Testis (tissue), 3 donors: ENCODE results near the gene NOS1AP. TPM values are rescaled to one million over a fixed set of nuclear protein-coding genes. Genes with fewer than 3 reads are reported as not detected.

Experiments
- DNase-seq: peaks from one replicate; pipeline ENCODE4 v3.0.0-alpha.2; 2019
- H3K27ac ChIP-seq, 2 donors: fragments of 200-600 bp; sonication (generic); one replicate each; pipeline ENCODE4 v1.5.1; 2019
- H3K27me3 ChIP-seq: fragments of 200-600 bp; sonication (generic); one replicate; pipeline ENCODE4 v1.5.1; 2019
- H3K36me3 ChIP-seq: fragments of 200-600 bp; sonication (generic); one replicate; pipeline ENCODE4 v1.5.1; 2017; ENCODE audit warnings: low read depth; ENCODE audit errors: missing control alignments
- H3K4me1 ChIP-seq: fragments of 200-600 bp; sonication (generic); one replicate; pipeline ENCODE4 v1.5.1; 2019
- H3K4me3 ChIP-seq, 2 donors: fragments of 200-600 bp; sonication (generic); one replicate each; pipeline ENCODE4 v1.5.1; 2017 to 2019
- H3K9me3 ChIP-seq: fragments of 200-600 bp; sonication (generic); one replicate; pipeline ENCODE4 v1.5.1; 2017
- POLR2A ChIP-seq: fragments of 450-650 bp; IDR thresholded peaks from one replicate; pipeline ENCODE4 v1.6.1; 2017; ENCODE audit warnings: antibody characterized with exemption, mild to moderate bottlenecking, moderate library complexity
- WGBS, 2 donors: methylation state at CpG; one replicate each; pipeline ENCODE4 v1.1.5; 2018; 5-methylcytosine and 5-hydroxymethylcytosine counted together
- intact Hi-C: fragments of 100-400 bp; cut with DNase I; formaldehyde crosslinking; loops from one replicate; pipeline ENCODE4 v1.15.1; 2023; ENCODE audit warnings: low total_unique reads
- polyA plus RNA-seq: library from polyadenylated mRNA; stranded (reverse); fragments of 350-450 nt; fragmentation: Illumina TruSeq; extraction: RNeasy Lipid Tissue Mini Kit (QIAGEN cat#74804); gene quantifications from one replicate; pipeline ENCODE4 v1.2.3, GENCODE V29; 2014; ENCODE audit warnings: low read depth, low replicate concordance; ENCODE audit not compliant: insufficient read depth
- total RNA-seq, 2 donors: library from RNA; depleted of rRNA; stranded (reverse); fragments of >200 nt; gene quantifications; one replicate each; pipeline ENCODE4 v1.2.3, GENCODE V29; 2016
- TF ChIP-seq, protein P1 (sequence below), 3 experiments: fragments of 450-650 bp in 2 of 3; fragments of 200-600 bp in 1 of 3; sonication (generic) in 1 of 3; IDR thresholded peaks; one replicate each; pipeline ENCODE4 v1.5.1; 2016 to 2019; ENCODE audit warnings: antibody characterized with exemption in 3 of 3, mild to moderate bottlenecking in 2 of 3, moderate library complexity in 1 of 3

Gene NOS1AP
- total and polyA plus RNA-seq, 3 donors from 2014 or later = 2.1 to 5.1 (median 4.1) TPM

DNA sequence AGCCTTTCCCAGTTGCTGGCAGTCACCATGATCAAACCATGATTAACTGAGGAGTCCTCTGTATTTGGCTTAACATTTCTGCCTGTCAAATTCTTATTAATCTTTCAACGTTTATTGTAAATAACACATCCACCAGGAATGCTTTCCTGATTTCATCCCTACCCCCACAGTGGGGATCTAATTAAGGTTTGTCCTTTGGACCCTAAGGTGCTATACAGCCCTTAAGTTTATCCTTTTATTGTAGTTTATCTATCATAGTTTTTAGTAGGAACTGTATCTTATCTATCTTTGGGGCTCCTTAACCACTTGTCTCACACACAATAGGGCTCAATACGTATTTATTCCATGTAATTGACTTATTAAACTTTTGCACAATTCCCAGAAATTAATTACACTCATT, 246.2 kb downstream of the NOS1AP start:
- intact Hi-C loops = no loop called here

DNA sequence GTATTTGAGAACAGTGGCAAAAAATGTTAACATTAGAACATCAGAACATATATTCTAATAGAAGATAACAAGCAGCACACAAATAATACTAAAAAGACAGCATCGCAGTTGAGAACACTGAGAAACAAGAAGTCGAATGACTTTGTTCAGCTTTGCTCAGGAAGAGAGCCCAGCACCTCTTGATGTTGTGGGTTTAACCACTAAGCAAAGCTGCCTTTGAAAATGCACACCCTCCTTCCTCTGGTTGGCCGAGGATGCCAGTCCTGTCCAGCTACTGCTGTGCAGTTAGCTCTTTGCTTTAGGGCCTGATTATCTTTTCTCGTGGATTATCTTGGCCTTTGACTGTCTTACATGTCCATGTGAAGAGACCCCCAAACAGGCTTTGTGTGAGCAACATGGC, 246.7 kb downstream of the NOS1AP start:
- Histone ChIP-seq H3K4me1 (peaks cover 9% of the 10 kb centered on the region), H3K36me3 (no peaks in the 10 kb centered on the region), H3K27me3 (no peaks in the 10 kb centered on the region), H3K9me3 (no peaks in the 10 kb centered on the region), H3K27ac (no peak overlapping the region), H3K4me3 (no peak overlapping the region)
- WGBS, 2 donors = 83 to 93% methylated on average over 4 of the region's 4 CpGs
- no peak for DNase-seq
- intact Hi-C loops = no loop called here
- TF ChIP-seq, protein P1, sequence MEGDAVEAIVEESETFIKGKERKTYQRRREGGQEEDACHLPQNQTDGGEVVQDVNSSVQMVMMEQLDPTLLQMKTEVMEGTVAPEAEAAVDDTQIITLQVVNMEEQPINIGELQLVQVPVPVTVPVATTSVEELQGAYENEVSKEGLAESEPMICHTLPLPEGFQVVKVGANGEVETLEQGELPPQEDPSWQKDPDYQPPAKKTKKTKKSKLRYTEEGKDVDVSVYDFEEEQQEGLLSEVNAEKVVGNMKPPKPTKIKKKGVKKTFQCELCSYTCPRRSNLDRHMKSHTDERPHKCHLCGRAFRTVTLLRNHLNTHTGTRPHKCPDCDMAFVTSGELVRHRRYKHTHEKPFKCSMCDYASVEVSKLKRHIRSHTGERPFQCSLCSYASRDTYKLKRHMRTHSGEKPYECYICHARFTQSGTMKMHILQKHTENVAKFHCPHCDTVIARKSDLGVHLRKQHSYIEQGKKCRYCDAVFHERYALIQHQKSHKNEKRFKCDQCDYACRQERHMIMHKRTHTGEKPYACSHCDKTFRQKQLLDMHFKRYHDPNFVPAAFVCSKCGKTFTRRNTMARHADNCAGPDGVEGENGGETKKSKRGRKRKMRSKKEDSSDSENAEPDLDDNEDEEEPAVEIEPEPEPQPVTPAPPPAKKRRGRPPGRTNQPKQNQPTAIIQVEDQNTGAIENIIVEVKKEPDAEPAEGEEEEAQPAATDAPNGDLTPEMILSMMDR (IDR thresholded peaks at IDR 0.05) = no peak
- no peak for TF ChIP-seq POLR2A

More for the DNA sequence above, 246.2 kb downstream of the NOS1AP start:
- DNase-seq = no peak
- no peaks in the 10 kb centered on the region for H3K9me3 ChIP-seq
- H3K4me1 ChIP-seq = peaks cover 9% of the 10 kb centered on the region
- WGBS, 2 donors = 83 to 86% methylated on average over 2 of the region's 2 CpGs
- no peak overlapping the region for H3K27ac ChIP-seq
- H3K36me3 ChIP-seq = no peaks in the 10 kb centered on the region
- no peak for TF ChIP-seq POLR2A
- TF ChIP-seq, protein P1 (IDR thresholded peaks at IDR 0.05) = no peak
- H3K4me3 ChIP-seq = no peak overlapping the region
- no peaks in the 10 kb centered on the region for H3K27me3 ChIP-seq

DNA sequence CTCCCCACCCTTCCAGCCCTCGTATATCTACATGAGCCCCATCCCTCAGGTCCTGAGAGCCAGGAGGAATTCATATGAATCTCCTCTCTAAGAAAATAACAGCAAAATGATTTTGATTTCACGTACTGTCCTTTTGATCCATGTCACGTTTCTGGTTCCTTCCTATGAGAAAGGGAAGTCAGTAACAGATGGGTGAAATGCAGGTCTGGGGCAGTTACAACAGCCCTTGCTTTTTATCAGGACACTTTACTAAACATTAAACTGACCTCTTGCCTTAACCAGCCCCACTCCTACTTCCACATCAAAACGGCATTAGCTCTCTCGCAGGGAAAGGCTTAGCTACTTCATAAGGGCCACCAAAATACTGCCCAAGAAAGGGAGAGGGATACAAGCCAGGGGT, 248.1 kb downstream of the NOS1AP start:
- intact Hi-C loops = no loop called here
- no peak overlapping the region for H3K27ac ChIP-seq
- H3K4me3 ChIP-seq = no peak overlapping the region
- H3K36me3 ChIP-seq = no peaks in the 10 kb centered on the region
- no peaks in the 10 kb centered on the region for H3K9me3 ChIP-seq
- no peaks in the 10 kb centered on the region for H3K27me3 ChIP-seq
- peaks cover 9% of the 10 kb centered on the region for H3K4me1 ChIP-seq
- no peak for TF ChIP-seq POLR2A
- TF ChIP-seq, protein P1 (IDR thresholded peaks at IDR 0.05) = no peak
- WGBS, 2 donors = 79 to 85% methylated on average over 5 of the region's 5 CpGs
- no peak for DNase-seq

DNA sequence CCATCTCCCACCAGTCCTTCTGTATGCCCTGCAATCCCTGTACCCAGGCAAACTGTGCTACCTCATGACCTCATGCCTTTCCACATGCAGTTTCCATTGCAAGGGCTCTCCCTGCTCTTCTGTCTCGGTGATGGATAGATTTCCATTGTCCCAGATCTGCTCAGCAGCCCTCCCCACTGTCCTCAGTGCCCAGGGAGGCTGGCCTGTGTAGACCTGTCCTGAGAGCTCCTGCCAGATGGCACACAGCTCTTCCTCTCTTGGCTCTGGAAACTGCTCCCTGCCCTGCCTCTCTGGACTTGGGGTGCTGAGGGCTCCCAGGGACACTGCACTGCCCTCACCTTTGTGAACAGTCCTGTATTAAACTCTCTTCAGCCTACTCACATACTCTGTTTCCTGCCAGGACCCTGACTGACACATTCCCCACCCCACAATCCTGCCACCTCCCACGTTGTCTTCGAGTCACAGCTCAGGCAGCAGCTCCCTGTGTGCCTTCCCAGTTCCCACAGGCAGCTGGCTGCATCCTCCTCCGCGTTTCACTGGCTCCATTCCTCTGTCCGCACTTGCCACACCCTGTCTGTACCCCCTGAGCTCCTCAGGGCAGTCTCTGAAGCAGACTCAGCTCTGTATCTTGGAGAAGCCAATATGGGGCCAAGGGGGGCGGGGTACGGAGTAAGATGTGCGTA, 250.1 kb downstream of the NOS1AP start:
- no peaks in the 10 kb centered on the region for H3K9me3 ChIP-seq
- peak; percentile 68 for DNase-seq
- 48 to 57% methylated on average over 9 of the region's 9 CpGs for WGBS, 2 donors
- no peaks in the 10 kb centered on the region for H3K27me3 ChIP-seq
- no peak overlapping the region for H3K4me3 ChIP-seq
- intact Hi-C loops = no loop called here
- no peak for TF ChIP-seq POLR2A
- TF ChIP-seq, protein P1 (IDR thresholded peaks at IDR 0.05) = no peak
- no peaks in the 10 kb centered on the region for H3K36me3 ChIP-seq
- no peak overlapping the region for H3K27ac ChIP-seq
- H3K4me1 ChIP-seq = peaks cover 9% of the 10 kb centered on the region
